ENCODE measurements around the gene REEP3.

The REEP3 gene

GRCh38 chr10:63521416-63522276, 445 bp downstream of the REEP3 start (continued):
- TF ChIP-seq ZNF335 (tag by site-specific recombination; conservative IDR thresholded peaks at IDR 0.05) (no peak), ZNF639 (tag by site-specific recombination; IDR thresholded peaks at IDR 0.05) (no peak), ZNF37A (tag by site-specific recombination; IDR thresholded peaks at IDR 0.05) (no peak)

- H3K27ac ChIP-seq (ENCODE audit: extremely low read depth, low read depth, low read length), result peak overlapping the region; percentile 99
- ChIA-PET CTCF (interaction anchor here (0.6 to 2.8 kb wide), 7 partner anchors 9 to 1282 kb away, joined by 3 to 12 read pairs (median 3); no protein-coding TSS in a partner anchor), POLR2A (interaction anchor here (0.6 to 4.2 kb wide), 8 partner anchors 12 to 388 kb away, joined by 3 to 25 read pairs (median 4); no protein-coding TSS in a partner anchor)
- peak overlapping the region; percentile 95 for H3K4me3 ChIP-seq (ENCODE audit: low read depth, low read length)
- peaks cover 11% of the 10 kb centered on the region for H3K4me1 ChIP-seq (ENCODE audit: control insufficient read depth, insufficient read depth, low read length)
- no peaks in the 10 kb centered on the region for H3K9me3 ChIP-seq (ENCODE audit: control insufficient read depth, insufficient read depth, low read depth, low read length)
- H3K36me3 ChIP-seq (ENCODE audit: control insufficient read depth in 2 of 2, insufficient read depth in 1 of 2, low read length in 2 of 2), result no peaks in the 10 kb centered on the region; a peak in 1 of 3 replicates
- TF ChIP-seq ZNF629 (tag by site-specific recombination; IDR thresholded peaks at IDR 0.05) (peak; percentile 81), SCRT1 (tag by site-specific recombination; IDR thresholded peaks at IDR 0.05; ENCODE audit: borderline replicate concordance) (peak; percentile 92), ZEB2 (tag by site-specific recombination; IDR thresholded peaks at IDR 0.05) (peak; percentile 76), TCF7L2 (IDR thresholded peaks at IDR 0.05; ENCODE audit: borderline replicate concordance, low read depth, low read length) (no peak), ZNF112 (tag by site-specific recombination; IDR thresholded peaks at IDR 0.05) (no peak), ZNF548 (tag by site-specific recombination; IDR thresholded peaks at IDR 0.05) (no peak), ZFHX2 (tag by site-specific recombination; conservative IDR thresholded peaks at IDR 0.05) (no peak), ZNF2 (tag by site-specific recombination; IDR thresholded peaks at IDR 0.05) (peak; percentile 33; the same call in 1 of the 2 replicates), SP3 (tag by site-specific recombination; IDR thresholded peaks at IDR 0.05) (peak; percentile 13; the same call in 1 of the 2 replicates), ZNF670 (tag by site-specific recombination; IDR thresholded peaks at IDR 0.05; ENCODE audit: low read depth) (no peak), ZNF501 (tag by site-specific recombination; IDR thresholded peaks at IDR 0.05) (0 out of 2 replicates have a peak, but pooled peaks have one; percentile 1), ZNF394 (tag by site-specific recombination; IDR thresholded peaks at IDR 0.05; ENCODE audit: borderline replicate concordance) (peak; percentile 29; the same call in 1 of the 2 replicates), ZNF335 (tag by site-specific recombination; conservative IDR thresholded peaks at IDR 0.05) (peak; percentile 93), PRDM6 (tag by site-specific recombination; IDR thresholded peaks at IDR 0.05) (peak; percentile 95), ZBTB8A (tag by site-specific recombination; IDR thresholded peaks at IDR 0.05) (peak; percentile 44), PRDM10 (tag by site-specific recombination; IDR thresholded peaks at IDR 0.05) (peak; percentile 44), ZSCAN30 (tag by site-specific recombination; IDR thresholded peaks at IDR 0.05) (no peak), ZNF561 (tag by site-specific recombination; IDR thresholded peaks at IDR 0.05; ENCODE audit: borderline replicate concordance) (0 out of 2 replicates have a peak, but pooled peaks have one; percentile 49), ZBTB21 (tag by site-specific recombination; IDR thresholded peaks at IDR 0.05) (peak; percentile 66; the same call in 1 of the 2 replicates), ZBTB17 (tag by site-specific recombination; IDR thresholded peaks at IDR 0.05) (peak; percentile 82), KLF8 (tag by site-specific recombination; IDR thresholded peaks at IDR 0.05) (peak; percentile 10; the same call in 1 of the 2 replicates)
- TF ChIP-seq, protein P1, sequence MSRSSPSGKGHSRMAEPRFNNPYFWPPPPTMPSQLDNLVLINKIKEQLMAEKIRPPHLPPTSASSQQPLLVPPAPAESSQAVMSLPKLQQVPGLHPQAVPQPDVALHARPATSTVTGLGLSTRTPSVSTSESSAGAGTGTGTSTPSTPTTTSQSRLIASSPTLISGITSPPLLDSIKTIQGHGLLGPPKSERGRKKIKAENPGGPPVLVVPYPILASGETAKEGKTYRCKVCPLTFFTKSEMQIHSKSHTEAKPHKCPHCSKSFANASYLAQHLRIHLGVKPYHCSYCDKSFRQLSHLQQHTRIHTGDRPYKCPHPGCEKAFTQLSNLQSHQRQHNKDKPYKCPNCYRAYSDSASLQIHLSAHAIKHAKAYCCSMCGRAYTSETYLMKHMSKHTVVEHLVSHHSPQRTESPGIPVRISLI (tag by site-specific recombination; IDR thresholded peaks at IDR 0.05), result peak; percentile 93
- TF ChIP-seq, protein P2, sequence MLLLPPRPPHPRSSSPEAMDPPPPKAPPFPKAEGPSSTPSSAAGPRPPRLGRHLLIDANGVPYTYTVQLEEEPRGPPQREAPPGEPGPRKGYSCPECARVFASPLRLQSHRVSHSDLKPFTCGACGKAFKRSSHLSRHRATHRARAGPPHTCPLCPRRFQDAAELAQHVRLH (tag by site-specific recombination; IDR thresholded peaks at IDR 0.05), result no peak
Observed at GRCh38 chr10:63522277-63522687, 1.1 kb downstream of the REEP3 start.
